HCT116 (cell line): Measurements from ENCODE around the gene JAK1. TPM values are rescaled to one million over a fixed set of nuclear protein-coding genes. Genes with fewer than 3 reads are reported as not detected.

Source experiments
- ATAC-seq: fragments of 200-7000 bp; cut with Tn5 transposase; 2 replicates; pipeline ENCODE4 v1.9.1; 2020; ENCODE audit warnings: mild to moderate bottlenecking, moderate library complexity
- BruUV-seq: library from RNA; stranded (reverse); fragments of 400-500 nt; replicated peaks from 2 replicates; lab custom pipeline; 2021; lab: Mats Ljungman, UMichigan
- CTCF ChIA-PET: fragments of 300-600 bp; sonication (Branson Sonifier 250); formaldehyde crosslinking; loops from one replicate; lab custom pipeline; 2021; ENCODE audit warnings: antibody characterized with exemption; lab: Charles Lee
- POLR2A ChIA-PET: fragments of 300-600, 350-600 bp; sonication (Branson Sonifier 250); formaldehyde crosslinking; loops from one replicate; lab custom pipeline; 2021; ENCODE audit warnings: antibody characterized with exemption; lab: Charles Lee
- RAD21 ChIA-PET, 2 experiments: fragments of 300-600 bp; sonication (Branson Sonifier 250); formaldehyde crosslinking; loops; one replicate each; lab custom pipeline; 2023; ENCODE audit warnings: low total read pairs in 2 of 2; ENCODE audit not compliant: uncharacterized antibody in 2 of 2, unreplicated experiment in 2 of 2, low non-redundant PET in 1 of 2; lab: Charles Lee
- DNase-seq: peaks from one replicate; pipeline ENCODE4 v3.0.0-alpha.2; 2010; ENCODE audit warnings: low read depth, low spot score
- H2AFZ ChIP-seq: fragments of 200-600 bp; shearing (Covaris generic), sonication (generic); 2 replicates; pipeline ENCODE4 v1.6.1; 2017; ENCODE audit warnings: low read depth, mixed run types, mixed read lengths, antibody characterized with exemption, low read length; ENCODE audit not compliant: poor library complexity, severe bottlenecking
- H3K27ac ChIP-seq: 2 replicates; pipeline ENCODE4 v1.5.1; 2012; ENCODE audit warnings: low read depth, low read length
- H3K27me3 ChIP-seq: fragments of 200-600 bp; sonication (generic); 2 replicates; pipeline ENCODE4 v1.6.1; 2016; ENCODE audit warnings: mixed run types, low read length, mixed read lengths; ENCODE audit not compliant: insufficient read depth
- H3K36me3 ChIP-seq, 2 experiments: fragments of 200-500 bp in 1 of 2; fragments of 200-600 bp in 1 of 2; sonication (Bioruptor generic) in 1 of 2; sonication (generic) in 1 of 2; 2 replicates each; pipeline versions ENCODE4 v1.5.1 to v1.6.1; 2014 to 2016; ENCODE audit warnings: low read length in 2 of 2, inconsistent platforms in 1 of 2, mixed read lengths in 1 of 2, mixed run types in 1 of 2; ENCODE audit not compliant: insufficient read depth in 2 of 2, control insufficient read depth in 1 of 2
- H3K4me1 ChIP-seq, 2 experiments: fragments of 200-600 bp in 1 of 2; sonication (generic) in 1 of 2; 2 replicates each; pipeline versions ENCODE4 v1.5.1 to v1.6.1; 2012 to 2017; ENCODE audit warnings: low read length in 2 of 2, inconsistent platforms in 1 of 2, mild to moderate bottlenecking in 1 of 2, mixed read lengths in 1 of 2, mixed run types in 1 of 2, moderate library complexity in 1 of 2; ENCODE audit not compliant: insufficient read depth in 2 of 2, control insufficient read depth in 1 of 2
- H3K4me2 ChIP-seq: fragments of 200-600 bp; sonication (generic); 2 replicates; pipeline ENCODE4 v1.6.1; 2017; ENCODE audit warnings: mixed run types, low read length, mixed read lengths
- H3K4me3 ChIP-seq, 2 experiments: fragments of 200-600 bp in 1 of 2; sonication (generic) in 1 of 2; replicated peaks in 1 of 2; 2 replicates each; pipeline ENCODE4 v1.5.1; 2011 to 2016; ENCODE audit warnings: low read length in 2 of 2, control low read depth in 1 of 2, low read depth in 1 of 2, mild to moderate bottlenecking in 1 of 2, mixed read lengths in 1 of 2, mixed run types in 1 of 2
- H3K79me2 ChIP-seq: fragments of 200-600 bp; sonication (generic); 2 replicates; pipeline ENCODE4 v1.6.1; 2017; ENCODE audit warnings: mild to moderate bottlenecking, mixed run types, low read length, moderate library complexity, mixed read lengths; ENCODE audit not compliant: insufficient read depth
- H3K9ac ChIP-seq: fragments of 200-600 bp; sonication (generic); 2 replicates; pipeline ENCODE4 v1.6.1; 2016; ENCODE audit warnings: low read length, mixed read lengths
- H3K9me2 ChIP-seq: fragments of 200-600 bp; sonication (generic), shearing (Covaris generic); 2 replicates; pipeline ENCODE4 v1.6.1; 2017; ENCODE audit warnings: mixed run types, mild to moderate bottlenecking, moderate library complexity; ENCODE audit not compliant: insufficient read depth
- H3K9me3 ChIP-seq, 2 experiments: fragments of 200-500 bp in 1 of 2; fragments of 200-600 bp in 1 of 2; sonication (Bioruptor generic) in 1 of 2; sonication (generic) in 1 of 2; 2 replicates each; pipeline ENCODE4 v1.6.1; 2014 to 2017; ENCODE audit warnings: low read length in 2 of 2, mixed read lengths in 2 of 2, inconsistent platforms in 1 of 2, low read depth in 1 of 2, mild to moderate bottlenecking in 1 of 2, mixed run types in 1 of 2, moderate library complexity in 1 of 2; ENCODE audit not compliant: control insufficient read depth in 1 of 2, insufficient read depth in 1 of 2
- H4K20me1 ChIP-seq: fragments of 200-600 bp; sonication (generic), shearing (Covaris generic); 2 replicates; pipeline ENCODE4 v1.6.1; 2017; ENCODE audit warnings: mixed run types, mild to moderate bottlenecking, moderate library complexity; ENCODE audit not compliant: insufficient read depth
- ATF3 ChIP-seq: IDR thresholded peaks from 2 replicates; pipeline ENCODE4 v1.6.1; 2012
- CBX3 ChIP-seq: IDR thresholded peaks from 2 replicates; pipeline ENCODE4 v1.6.1; 2012; ENCODE audit warnings: low read depth
- CEBPB ChIP-seq: IDR thresholded peaks from 2 replicates; pipeline ENCODE4 v1.6.1; 2012; ENCODE audit warnings: low read depth
- EGR1 ChIP-seq: IDR thresholded peaks from 2 replicates; pipeline ENCODE4 v1.6.1; 2012; ENCODE audit warnings: low read depth
- ELF1 ChIP-seq: IDR thresholded peaks from 2 replicates; pipeline ENCODE4 v1.6.1; 2012; ENCODE audit warnings: low read depth, borderline replicate concordance
- EZH2 ChIP-seq: fragments of 200-600 bp; sonication (generic); IDR thresholded peaks from 2 replicates; pipeline ENCODE4 v1.6.1; 2017; ENCODE audit warnings: antibody characterized with exemption, mixed run types
- EZH2phosphoT487 ChIP-seq: fragments of 200-600 bp; IDR thresholded peaks from 2 replicates; pipeline ENCODE4 v1.6.1; 2018; ENCODE audit warnings: antibody characterized with exemption, borderline replicate concordance
- JUND ChIP-seq: IDR thresholded peaks from 2 replicates; pipeline ENCODE4 v1.6.1; 2012
- POLR2AphosphoS5 ChIP-seq: IDR thresholded peaks from 2 replicates; pipeline ENCODE4 v1.6.1; 2011; ENCODE audit warnings: mild to moderate bottlenecking, low read depth, low read length, moderate library complexity
- TCF7L2 ChIP-seq: IDR thresholded peaks from 2 replicates; pipeline ENCODE4 v1.7.0; 2011; ENCODE audit warnings: borderline replicate concordance, inconsistent platforms; ENCODE audit not compliant: insufficient read depth, insufficient read length; ENCODE audit errors: extremely low read depth
- ZBTB33 ChIP-seq: IDR thresholded peaks from 2 replicates; pipeline ENCODE4 v1.6.1; 2011; ENCODE audit warnings: mild to moderate bottlenecking, low read length, moderate library complexity; ENCODE audit not compliant: insufficient replicate concordance; ENCODE audit errors: extremely low read depth
- ZFX ChIP-seq: fragments of 450-650 bp; IDR thresholded peaks from 2 replicates; pipeline ENCODE4 v1.6.1; 2017
- ZNF274 ChIP-seq: fragments of 200-500 bp; sonication (Bioruptor generic); IDR thresholded peaks from 2 replicates; pipeline ENCODE4 v1.6.1; 2014; ENCODE audit warnings: mild to moderate bottlenecking, low read depth, low read length, inconsistent platforms
- intact Hi-C: fragments of 100-400 bp; cut with micrococcal nuclease; formaldehyde crosslinking; loops from 2 replicates; pipeline ENCODE4 v1.10.0; 2022
- total RNA-seq: library from RNA; stranded (reverse); gene quantifications from one replicate; pipeline ENCODE4 v1.2.1, GENCODE V29; 2021; ENCODE audit not compliant: unreplicated experiment
- TF ChIP-seq, protein P1 (sequence below): IDR thresholded peaks from 2 replicates; pipeline ENCODE4 v1.6.1; 2012; ENCODE audit warnings: low read depth
- TF ChIP-seq, protein P2 (sequence below), 3 experiments: fragments of 200-600 bp in 1 of 3; sonication (generic) in 1 of 3; IDR thresholded peaks in 2 of 3; conservative IDR thresholded peaks in 1 of 3; 2 replicates each; pipeline ENCODE4 v1.5.1; 2012 to 2017; ENCODE audit warnings: low read depth in 2 of 3, low read length in 2 of 3, antibody characterized with exemption in 1 of 3, borderline replicate concordance in 1 of 3, control low read depth in 1 of 3, mild to moderate bottlenecking in 1 of 3, mixed read lengths in 1 of 3, mixed run types in 1 of 3, moderate library complexity in 1 of 3; ENCODE audit not compliant: insufficient read depth in 1 of 3

Gene JAK1
- total RNA-seq, 1 experiment from 2014 or later, result 53.2 TPM

- no peaks in the 10 kb centered on the region for H3K9me3 ChIP-seq
- no peak overlapping the region for H3K27ac ChIP-seq
- no peak for DNase-seq
- ATAC-seq, result peak; percentile 44; the same call in 1 of the 2 replicates
- BruUV-seq, result no TSS peak
- no peak overlapping the region for H3K9ac ChIP-seq
- peak overlapping the region; percentile 26; the same call in 1 of the 2 replicates for H3K4me2 ChIP-seq
- intact Hi-C loops, result no loop called here
- H4K20me1 ChIP-seq, result no peaks in the 10 kb centered on the region
- H3K27me3 ChIP-seq, result no peaks in the 10 kb centered on the region
- TF ChIP-seq ELF1 (no peak), ZBTB33 (no peak), CEBPB (no peak), TCF7L2 (no peak), EZH2 (no peak), ATF3 (no peak), EZH2phosphoT487 (no peak), EGR1 (no peak), JUND (no peak), ZFX (no peak), POLR2AphosphoS5 (no peak), CBX3 (no peak), ZNF274 (no peak)
- TF ChIP-seq, protein P1, sequence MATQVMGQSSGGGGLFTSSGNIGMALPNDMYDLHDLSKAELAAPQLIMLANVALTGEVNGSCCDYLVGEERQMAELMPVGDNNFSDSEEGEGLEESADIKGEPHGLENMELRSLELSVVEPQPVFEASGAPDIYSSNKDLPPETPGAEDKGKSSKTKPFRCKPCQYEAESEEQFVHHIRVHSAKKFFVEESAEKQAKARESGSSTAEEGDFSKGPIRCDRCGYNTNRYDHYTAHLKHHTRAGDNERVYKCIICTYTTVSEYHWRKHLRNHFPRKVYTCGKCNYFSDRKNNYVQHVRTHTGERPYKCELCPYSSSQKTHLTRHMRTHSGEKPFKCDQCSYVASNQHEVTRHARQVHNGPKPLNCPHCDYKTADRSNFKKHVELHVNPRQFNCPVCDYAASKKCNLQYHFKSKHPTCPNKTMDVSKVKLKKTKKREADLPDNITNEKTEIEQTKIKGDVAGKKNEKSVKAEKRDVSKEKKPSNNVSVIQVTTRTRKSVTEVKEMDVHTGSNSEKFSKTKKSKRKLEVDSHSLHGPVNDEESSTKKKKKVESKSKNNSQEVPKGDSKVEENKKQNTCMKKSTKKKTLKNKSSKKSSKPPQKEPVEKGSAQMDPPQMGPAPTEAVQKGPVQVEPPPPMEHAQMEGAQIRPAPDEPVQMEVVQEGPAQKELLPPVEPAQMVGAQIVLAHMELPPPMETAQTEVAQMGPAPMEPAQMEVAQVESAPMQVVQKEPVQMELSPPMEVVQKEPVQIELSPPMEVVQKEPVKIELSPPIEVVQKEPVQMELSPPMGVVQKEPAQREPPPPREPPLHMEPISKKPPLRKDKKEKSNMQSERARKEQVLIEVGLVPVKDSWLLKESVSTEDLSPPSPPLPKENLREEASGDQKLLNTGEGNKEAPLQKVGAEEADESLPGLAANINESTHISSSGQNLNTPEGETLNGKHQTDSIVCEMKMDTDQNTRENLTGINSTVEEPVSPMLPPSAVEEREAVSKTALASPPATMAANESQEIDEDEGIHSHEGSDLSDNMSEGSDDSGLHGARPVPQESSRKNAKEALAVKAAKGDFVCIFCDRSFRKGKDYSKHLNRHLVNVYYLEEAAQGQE, result no peak
- TF ChIP-seq, protein P2, sequence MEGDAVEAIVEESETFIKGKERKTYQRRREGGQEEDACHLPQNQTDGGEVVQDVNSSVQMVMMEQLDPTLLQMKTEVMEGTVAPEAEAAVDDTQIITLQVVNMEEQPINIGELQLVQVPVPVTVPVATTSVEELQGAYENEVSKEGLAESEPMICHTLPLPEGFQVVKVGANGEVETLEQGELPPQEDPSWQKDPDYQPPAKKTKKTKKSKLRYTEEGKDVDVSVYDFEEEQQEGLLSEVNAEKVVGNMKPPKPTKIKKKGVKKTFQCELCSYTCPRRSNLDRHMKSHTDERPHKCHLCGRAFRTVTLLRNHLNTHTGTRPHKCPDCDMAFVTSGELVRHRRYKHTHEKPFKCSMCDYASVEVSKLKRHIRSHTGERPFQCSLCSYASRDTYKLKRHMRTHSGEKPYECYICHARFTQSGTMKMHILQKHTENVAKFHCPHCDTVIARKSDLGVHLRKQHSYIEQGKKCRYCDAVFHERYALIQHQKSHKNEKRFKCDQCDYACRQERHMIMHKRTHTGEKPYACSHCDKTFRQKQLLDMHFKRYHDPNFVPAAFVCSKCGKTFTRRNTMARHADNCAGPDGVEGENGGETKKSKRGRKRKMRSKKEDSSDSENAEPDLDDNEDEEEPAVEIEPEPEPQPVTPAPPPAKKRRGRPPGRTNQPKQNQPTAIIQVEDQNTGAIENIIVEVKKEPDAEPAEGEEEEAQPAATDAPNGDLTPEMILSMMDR (IDR thresholded peaks at IDR 0.05 in 2 of 3, conservative IDR thresholded peaks at IDR 0.05 in 1 of 3; ENCODE audit: borderline replicate concordance in 1 of 3, insufficient read depth in 1 of 3, low read depth in 2 of 3, low read length in 2 of 3), result no peak
- H3K79me2 ChIP-seq, result peaks cover 52% of the 10 kb centered on the region
- no peaks in the 10 kb centered on the region for H3K36me3 ChIP-seq
- ChIA-PET POLR2A (no interaction called here), CTCF (no interaction called here), RAD21 (no interaction called here)
- no peaks in the 10 kb centered on the region for H3K9me2 ChIP-seq
- peaks cover 14 to 27% of the 10 kb centered on the region in 2 experiments for H3K4me1 ChIP-seq
- H3K4me3 ChIP-seq, result no peak overlapping the region
- H2AFZ ChIP-seq, result no peak overlapping the region
These were observed 10.2 kb downstream of the JAK1 start for GRCh38 chr1:64956010-64956640.
